ENCODE results near the gene FHOD3.

GRCh38 chr18:36350839-36351469, 53.4 kb downstream of the FHOD3 start:
- TF ChIP-seq, protein P1, sequence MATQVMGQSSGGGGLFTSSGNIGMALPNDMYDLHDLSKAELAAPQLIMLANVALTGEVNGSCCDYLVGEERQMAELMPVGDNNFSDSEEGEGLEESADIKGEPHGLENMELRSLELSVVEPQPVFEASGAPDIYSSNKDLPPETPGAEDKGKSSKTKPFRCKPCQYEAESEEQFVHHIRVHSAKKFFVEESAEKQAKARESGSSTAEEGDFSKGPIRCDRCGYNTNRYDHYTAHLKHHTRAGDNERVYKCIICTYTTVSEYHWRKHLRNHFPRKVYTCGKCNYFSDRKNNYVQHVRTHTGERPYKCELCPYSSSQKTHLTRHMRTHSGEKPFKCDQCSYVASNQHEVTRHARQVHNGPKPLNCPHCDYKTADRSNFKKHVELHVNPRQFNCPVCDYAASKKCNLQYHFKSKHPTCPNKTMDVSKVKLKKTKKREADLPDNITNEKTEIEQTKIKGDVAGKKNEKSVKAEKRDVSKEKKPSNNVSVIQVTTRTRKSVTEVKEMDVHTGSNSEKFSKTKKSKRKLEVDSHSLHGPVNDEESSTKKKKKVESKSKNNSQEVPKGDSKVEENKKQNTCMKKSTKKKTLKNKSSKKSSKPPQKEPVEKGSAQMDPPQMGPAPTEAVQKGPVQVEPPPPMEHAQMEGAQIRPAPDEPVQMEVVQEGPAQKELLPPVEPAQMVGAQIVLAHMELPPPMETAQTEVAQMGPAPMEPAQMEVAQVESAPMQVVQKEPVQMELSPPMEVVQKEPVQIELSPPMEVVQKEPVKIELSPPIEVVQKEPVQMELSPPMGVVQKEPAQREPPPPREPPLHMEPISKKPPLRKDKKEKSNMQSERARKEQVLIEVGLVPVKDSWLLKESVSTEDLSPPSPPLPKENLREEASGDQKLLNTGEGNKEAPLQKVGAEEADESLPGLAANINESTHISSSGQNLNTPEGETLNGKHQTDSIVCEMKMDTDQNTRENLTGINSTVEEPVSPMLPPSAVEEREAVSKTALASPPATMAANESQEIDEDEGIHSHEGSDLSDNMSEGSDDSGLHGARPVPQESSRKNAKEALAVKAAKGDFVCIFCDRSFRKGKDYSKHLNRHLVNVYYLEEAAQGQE (IDR thresholded peaks at IDR 0.05; ENCODE audit: borderline replicate concordance) = no peak
- TF ChIP-seq, protein P1 (CRISPR knock-in tag; IDR thresholded peaks at IDR 0.05; ENCODE audit: low read depth) = no peak
- no peak for TF ChIP-seq SOX6 (IDR thresholded peaks at IDR 0.05)
- TF ChIP-seq POLR2AphosphoS5 (IDR thresholded peaks at IDR 0.05; ENCODE audit: control insufficient read depth, insufficient read depth, low read depth, low read length) = no peak
- TF ChIP-seq BHLHE40 (IDR thresholded peaks at IDR 0.05; ENCODE audit: low read length) = no peak
- no peak for TF ChIP-seq CTCF (IDR thresholded peaks at IDR 0.05 in 2 of 3, conservative IDR thresholded peaks at IDR 0.05 in 1 of 3; ENCODE audit: insufficient read depth in 2 of 3, low read depth in 1 of 3, low read length in 3 of 3)

Data from K562 (cell line).